CD4-positive, alpha-beta T cell (primary cell): ENCODE results near the gene DAP. TPM values are rescaled to one million over a fixed set of nuclear protein-coding genes. Genes with fewer than 3 reads are reported as not detected.
"Not testable (repeated sequence)": the region's sequence is repeated elsewhere in the genome, so short reads cannot be mapped to it uniquely, and the experiment has no call there.

Source experiments
- ATAC-seq: fragments of 200-7000 bp; cut with Tn5 transposase; one replicate; pipeline ENCODE4 v1.10.0; 2022; ENCODE audit warnings: mild to moderate bottlenecking; ENCODE audit not compliant: poor library complexity
- CTCF ChIA-PET: fragments of 350-600 bp; sonication (Branson Sonifier 250); formaldehyde crosslinking; loops from one replicate; lab custom pipeline; 2021; ENCODE audit warnings: antibody characterized with exemption, inconsistent platforms; lab: Charles Lee
- POLR2A ChIA-PET: fragments of 350-600 bp; sonication (Branson Sonifier 250); formaldehyde crosslinking; loops from one replicate; lab custom pipeline; 2021; ENCODE audit warnings: antibody characterized with exemption, inconsistent platforms; lab: Charles Lee
- DNase-seq, 14 experiments: peaks; one replicate each; pipeline ENCODE4 v3.0.0-alpha.2; 2013 to 2020; ENCODE audit warnings: mixed read lengths in 2 of 14
- H3K27ac ChIP-seq, 2 donors: one replicate each; pipeline versions ENCODE4 v1.5.1 to v1.7.0; 2013; ENCODE audit warnings: low read length in 2 of 2, low read depth in 1 of 2, mild to moderate bottlenecking in 1 of 2
- H3K27me3 ChIP-seq, 2 experiments: 1 replicate in 1 of 2; 2 replicates in 1 of 2; pipeline versions ENCODE4 v1.6.1 to v1.7.0; 2013; ENCODE audit warnings: low read length in 2 of 2, control low read depth in 1 of 2, mild to moderate bottlenecking in 1 of 2, moderate library complexity in 1 of 2; ENCODE audit not compliant: insufficient read depth in 2 of 2, control insufficient read depth in 1 of 2
- H3K36me3 ChIP-seq: one replicate; pipeline ENCODE4 v1.6.1; 2013; ENCODE audit warnings: low read length, control low read depth; ENCODE audit not compliant: insufficient read depth
- H3K4me1 ChIP-seq: one replicate; pipeline ENCODE4 v1.6.1; 2013; ENCODE audit warnings: low read length, control low read depth; ENCODE audit not compliant: insufficient read depth
- H3K4me3 ChIP-seq: one replicate; pipeline ENCODE4 v1.5.1; 2013; ENCODE audit warnings: mild to moderate bottlenecking, low read length, moderate library complexity
- H3K9me3 ChIP-seq, 2 experiments: 1 replicate in 1 of 2; 2 replicates in 1 of 2; pipeline versions ENCODE4 v1.6.1 to v1.7.0; 2013; ENCODE audit warnings: low read length in 2 of 2, mild to moderate bottlenecking in 2 of 2, control low read depth in 1 of 2, moderate library complexity in 1 of 2; ENCODE audit not compliant: control insufficient read depth in 1 of 2, insufficient read depth in 1 of 2
- H3K27ac Mint-ChIP-seq: one replicate; pipeline ENCODE4 v1.8.0; 2020; ENCODE audit warnings: mixed read lengths
- H3K27me3 Mint-ChIP-seq: one replicate; pipeline ENCODE4 v1.8.0; 2021; ENCODE audit warnings: mixed read lengths
- H3K36me3 Mint-ChIP-seq: one replicate; pipeline ENCODE4 v1.8.0; 2021; ENCODE audit warnings: low read depth, mixed read lengths
- H3K4me1 Mint-ChIP-seq: one replicate; pipeline ENCODE4 v1.8.0; 2021; ENCODE audit warnings: low read depth, mixed read lengths
- H3K4me3 Mint-ChIP-seq: one replicate; pipeline ENCODE4 v1.8.0; 2020; ENCODE audit warnings: mild to moderate bottlenecking, mixed read lengths
- H3K9me3 Mint-ChIP-seq: one replicate; pipeline ENCODE4 v1.8.0; 2020; ENCODE audit warnings: mixed read lengths
- CTCF ChIP-seq: fragments of 200-600 bp; IDR thresholded peaks from one replicate; pipeline ENCODE4 v1.8.0; 2022; ENCODE audit warnings: antibody characterized with exemption, mild to moderate bottlenecking
- intact Hi-C, 2 experiments: fragments of 100-400 bp; cut with DNase I in 1 of 2; cut with micrococcal nuclease in 1 of 2; formaldehyde crosslinking; loops; one replicate each; pipeline versions ENCODE4 v1.15.1 to v1.9.0; 2023 to 2025; cut with DNase I, micrococcal nuclease
- total RNA-seq, 174 experiments: library from RNA in 2 of 174; stranded (reverse) in 2 of 174; gene quantifications; one replicate each; pipeline ENCODE4 v1.2.3 and lab custom pipeline; 2021 to 2026

The DAP gene
- total RNA-seq, 2 experiments from 2014 or later, result 33.6 to 35.2 TPM

- Mint-ChIP-seq H3K36me3 (no peaks in the 10 kb centered on the region), H3K4me1 (peaks cover 8% of the 10 kb centered on the region), H3K27ac (no peak overlapping the region), H3K4me3 (no peak overlapping the region), H3K27me3 (no peaks in the 10 kb centered on the region), H3K9me3 (no peaks in the 10 kb centered on the region)
- TF ChIP-seq CTCF, result no peak
- Histone ChIP-seq H3K36me3 (no peaks in the 10 kb centered on the region), H3K4me1 (peaks cover 5% of the 10 kb centered on the region), H3K4me3 (no peak overlapping the region), H3K27ac (no peak overlapping the region), H3K27me3 (no peaks in the 10 kb centered on the region), H3K9me3 (no peaks in the 10 kb centered on the region)
- intact Hi-C loops, result no loop called here
- ChIA-PET CTCF (no interaction called here), POLR2A (no interaction called here)
- ATAC-seq (no peak), DNase-seq (no peak)
Measured at GRCh38 chr5:10788358-10788757, 27.3 kb upstream of the DAP start.

GRCh38 chr5:10786835-10787234 is 25.8 kb upstream of the DAP start:
- Histone ChIP-seq H3K27me3 (no peaks in the 10 kb centered on the region), H3K4me1 (peaks cover 5% of the 10 kb centered on the region), H3K36me3 (no peaks in the 10 kb centered on the region), H3K27ac (no peak overlapping the region), H3K4me3 (no peak overlapping the region), H3K9me3 (no peaks in the 10 kb centered on the region)
- Mint-ChIP-seq H3K36me3 (no peaks in the 10 kb centered on the region), H3K27ac (no peak overlapping the region), H3K9me3 (no peaks in the 10 kb centered on the region), H3K27me3 (no peaks in the 10 kb centered on the region), H3K4me1 (peaks cover 8% of the 10 kb centered on the region), H3K4me3 (no peak overlapping the region)
- no peak for TF ChIP-seq CTCF
- CTCF ChIA-PET, result no interaction called here
- intact Hi-C loops, result no loop called here
- POLR2A ChIA-PET, result no interaction called here
- ATAC-seq (no peak), DNase-seq (no peak)

- POLR2A ChIA-PET, CTCF ChIA-PET, H3K4me1 Mint-ChIP-seq, H3K27me3 Mint-ChIP-seq, ATAC-seq, H3K4me1 ChIP-seq, H3K9me3 ChIP-seq, H3K27ac ChIP-seq, H3K36me3 ChIP-seq, DNase-seq, H3K27ac Mint-ChIP-seq, H3K36me3 Mint-ChIP-seq, H3K4me3 ChIP-seq, intact Hi-C loops, H3K9me3 Mint-ChIP-seq, H3K27me3 ChIP-seq, H3K4me3 Mint-ChIP-seq: not testable (repeated sequence)
Measured at GRCh38 chr5:10780208-10780607, 19.2 kb upstream of the DAP start.

GRCh38 chr5:10779592-10779991 is 18.6 kb upstream of the DAP start:
- TF ChIP-seq CTCF, result no peak
- Histone ChIP-seq H3K36me3 (no peaks in the 10 kb centered on the region), H3K4me1 (no peaks in the 10 kb centered on the region), H3K4me3 (no peak overlapping the region), H3K9me3 (peaks cover 0 to 8% of the 10 kb centered on the region in 2 experiments), H3K27ac (no peak overlapping the region), H3K27me3 (peaks cover 0 to 9% of the 10 kb centered on the region in 2 experiments)
- Mint-ChIP-seq H3K4me3 (no peak overlapping the region), H3K27ac (no peak overlapping the region), H3K36me3 (no peaks in the 10 kb centered on the region), H3K4me1 (no peaks in the 10 kb centered on the region), H3K27me3 (no peaks in the 10 kb centered on the region), H3K9me3 (no peaks in the 10 kb centered on the region)
- no peak for ATAC-seq
- ChIA-PET CTCF (no interaction called here), POLR2A (no interaction called here)
- intact Hi-C loops, result no loop called here
- no peak for DNase-seq
